Keratinocyte (primary cell): ENCODE results near the gene GJB4. TPM values are rescaled to one million over a fixed set of nuclear protein-coding genes. Genes with fewer than 3 reads are reported as not detected.
"Not testable (repeated sequence)": the region's sequence is repeated elsewhere in the genome, so short reads cannot be mapped to it uniquely, and the experiment has no call there.

Source experiments
- DNase-seq: peaks from one replicate; pipeline ENCODE4 v3.0.0-alpha.2; 2011; ENCODE audit warnings: low read depth, missing footprints, low spot score
- FAIRE-seq: peaks from 2 replicates; lab custom pipeline; 2011; peaks lifted over from hg19 to GRCh38; lab: Jason Lieb, UNC
- H2AFZ ChIP-seq: 2 replicates; pipeline ENCODE4 v1.6.0; 2012; ENCODE audit warnings: low read length, control low read depth, inconsistent platforms; ENCODE audit not compliant: control insufficient read depth
- H3K27ac ChIP-seq: 2 replicates; pipeline ENCODE4 v1.5.1; 2011; ENCODE audit warnings: low read length; ENCODE audit not compliant: control insufficient read depth, insufficient read depth
- H3K27me3 ChIP-seq: 3 replicates; pipeline ENCODE4 v1.6.0; 2011; ENCODE audit warnings: low read length; ENCODE audit not compliant: control insufficient read depth, insufficient read depth; ENCODE audit errors: extremely low read depth
- H3K36me3 ChIP-seq, 2 experiments: 2 replicates in 1 of 2; 3 replicates in 1 of 2; pipeline ENCODE4 v1.5.1; 2011; ENCODE audit warnings: low read length in 2 of 2, mild to moderate bottlenecking in 1 of 2; ENCODE audit not compliant: control insufficient read depth in 2 of 2, insufficient read depth in 2 of 2; ENCODE audit errors: extremely low read depth in 1 of 2
- H3K4me1 ChIP-seq: 3 replicates; pipeline ENCODE4 v1.5.1; 2011; ENCODE audit warnings: low read length; ENCODE audit not compliant: control insufficient read depth, insufficient read depth; ENCODE audit errors: extremely low read depth
- H3K4me2 ChIP-seq: 3 replicates; pipeline ENCODE4 v1.6.0; 2011; ENCODE audit warnings: low read depth, low read length; ENCODE audit not compliant: control insufficient read depth, insufficient read depth; ENCODE audit errors: extremely low read depth
- H3K4me3 ChIP-seq, 3 experiments: fragments of 200-600 bp in 1 of 3; sonication (generic) in 1 of 3; 2 replicates in 2 of 3; 3 replicates in 1 of 3; pipeline ENCODE4 v1.5.1; 2011 to 2016; ENCODE audit warnings: low read length in 3 of 3, mild to moderate bottlenecking in 3 of 3, control low read depth in 2 of 3, inconsistent platforms in 1 of 3, low read depth in 1 of 3, mixed read lengths in 1 of 3, mixed run types in 1 of 3, moderate library complexity in 1 of 3; ENCODE audit not compliant: control insufficient read depth in 2 of 3, insufficient read depth in 2 of 3; ENCODE audit errors: extremely low read depth in 1 of 3
- H3K79me2 ChIP-seq: 2 replicates; pipeline ENCODE4 v1.6.0; 2012; ENCODE audit warnings: low read length; ENCODE audit not compliant: control insufficient read depth, insufficient read depth
- H3K9ac ChIP-seq: 3 replicates; pipeline ENCODE4 v1.6.0; 2011; ENCODE audit warnings: low read length; ENCODE audit not compliant: control insufficient read depth, insufficient read depth; ENCODE audit errors: extremely low read depth
- H3K9me1 ChIP-seq: 3 replicates; pipeline ENCODE4 v1.6.0; 2011; ENCODE audit warnings: low read length; ENCODE audit not compliant: control insufficient read depth, insufficient read depth; ENCODE audit errors: extremely low read depth
- H3K9me3 ChIP-seq: 2 replicates; pipeline ENCODE4 v1.5.1; 2012; ENCODE audit warnings: low read depth, low read length; ENCODE audit not compliant: control insufficient read depth
- H4K20me1 ChIP-seq: 3 replicates; pipeline ENCODE4 v1.6.0; 2011; ENCODE audit warnings: low read length; ENCODE audit not compliant: control insufficient read depth, insufficient read depth; ENCODE audit errors: extremely low read depth
- CTCF ChIP-seq, 3 experiments: IDR thresholded peaks in 1 of 3; conservative IDR thresholded peaks in 1 of 3; optimal IDR thresholded peaks in 1 of 3; 2 replicates in 2 of 3; 3 replicates in 1 of 3; pipeline versions ENCODE3 to v1.5.1; 2011; ENCODE audit warnings: low read length in 3 of 3, mild to moderate bottlenecking in 3 of 3, moderate library complexity in 2 of 3, control low read depth in 1 of 3, inconsistent platforms in 1 of 3; ENCODE audit not compliant: insufficient read depth in 2 of 3; ENCODE audit errors: extremely low read depth in 1 of 3
- EZH2 ChIP-seq: IDR thresholded peaks from one replicate; pipeline ENCODE4 v1.6.1; 2012; ENCODE audit warnings: inconsistent platforms, mild to moderate bottlenecking, low read length, moderate library complexity
- dilution Hi-C: fragments of 300-500 bp; cut with MboI; formaldehyde crosslinking; loops from one replicate; pipeline ENCODE4 v1.7.0; 2020; ENCODE audit warnings: low sequenced_read_pairs; ENCODE audit not compliant: extremely low pct_ligation_motif_present
- polyA plus RNA-seq, 5 experiments: library from polyadenylated mRNA; depleted of rRNA in 3 of 5; stranded (reverse) in 3 of 5; stranded (forward) in 1 of 5; unstranded in 1 of 5; fragments of >200 nt; gene quantifications; 1 replicate in 1 of 5; 2 replicates in 3 of 5; 3 replicates in 1 of 5; pipeline versions ENCODE4 v1.2.1 to v1.2.3, GENCODE V29; 2011 to 2012; ENCODE audit warnings: missing spikeins in 2 of 5, low read depth in 1 of 5, low replicate concordance in 1 of 5

Gene GJB4
- polyA plus RNA-seq, 1 donor (not counting 4 experiments of a cell fraction or from before 2014, with no cell fraction given), result 18.1 TPM

GRCh38 chr1:34726861-34727260, 32.7 kb upstream of the GJB4 start:
- H3K27me3 ChIP-seq, result peaks cover 3% of the 10 kb centered on the region
- no peaks in the 10 kb centered on the region for H3K9me1 ChIP-seq
- no peak overlapping the region for H3K4me2 ChIP-seq
- H3K36me3 ChIP-seq, result no peaks in the 10 kb centered on the region
- TF ChIP-seq EZH2 (no peak), CTCF (optimal IDR thresholded peaks at IDR 0.05 in 1 of 3, IDR thresholded peaks at IDR 0.05 in 1 of 3, conservative IDR thresholded peaks at IDR 0.05 in 1 of 3; ENCODE audit: extremely low read depth in 1 of 3, insufficient read depth in 2 of 3, low read length in 3 of 3) (no peak)
- H3K27ac ChIP-seq, result no peak overlapping the region
- DNase-seq, result no peak
- H3K4me1 ChIP-seq, result no peaks in the 10 kb centered on the region
- H3K4me3 ChIP-seq, result no peak overlapping the region
- FAIRE-seq, result no peak
- no peak overlapping the region for H2AFZ ChIP-seq
- no peaks in the 10 kb centered on the region for H3K9me3 ChIP-seq
- dilution Hi-C loops, result no loop called here
- no peaks in the 10 kb centered on the region for H3K79me2 ChIP-seq
- H3K9ac ChIP-seq, result no peak overlapping the region
- no peaks in the 10 kb centered on the region for H4K20me1 ChIP-seq

GRCh38 chr1:34730485-34730884, 29.1 kb upstream of the GJB4 start:
- Histone ChIP-seq H3K4me1 (no peaks in the 10 kb centered on the region), H3K36me3 (no peaks in the 10 kb centered on the region), H3K4me3 (no peak overlapping the region), H3K9ac (no peak overlapping the region), H2AFZ (no peak overlapping the region), H3K27me3 (peaks cover 3% of the 10 kb centered on the region), H3K9me1 (no peaks in the 10 kb centered on the region), H3K9me3 (no peaks in the 10 kb centered on the region), H3K27ac (no peak overlapping the region), H3K79me2 (no peaks in the 10 kb centered on the region), H3K4me2 (no peak overlapping the region), H4K20me1 (no peaks in the 10 kb centered on the region)
- FAIRE-seq (no peak), DNase-seq (no peak)
- TF ChIP-seq EZH2 (no peak), CTCF (optimal IDR thresholded peaks at IDR 0.05 in 1 of 3, IDR thresholded peaks at IDR 0.05 in 1 of 3, conservative IDR thresholded peaks at IDR 0.05 in 1 of 3; ENCODE audit: extremely low read depth in 1 of 3, insufficient read depth in 2 of 3, low read length in 3 of 3) (no peak)
- dilution Hi-C loops, result no loop called here

GRCh38 chr1:34732831-34733230, 26.7 kb upstream of the GJB4 start:
- H3K27me3 ChIP-seq, H3K36me3 ChIP-seq, H3K9me1 ChIP-seq, dilution Hi-C loops, DNase-seq, H3K4me2 ChIP-seq, H3K9me3 ChIP-seq, H4K20me1 ChIP-seq, H2AFZ ChIP-seq, H3K4me3 ChIP-seq, H3K79me2 ChIP-seq, H3K27ac ChIP-seq, FAIRE-seq, H3K4me1 ChIP-seq, H3K9ac ChIP-seq: not testable (repeated sequence)
